Measurements from ENCODE around the gene TCEA3. TPM values are rescaled to one million over a fixed set of nuclear protein-coding genes. Genes with fewer than 3 reads are reported as not detected.

Gene TCEA3
- total RNA-seq, 1 donor from 2014 or later: 6.8 TPM

DNA sequence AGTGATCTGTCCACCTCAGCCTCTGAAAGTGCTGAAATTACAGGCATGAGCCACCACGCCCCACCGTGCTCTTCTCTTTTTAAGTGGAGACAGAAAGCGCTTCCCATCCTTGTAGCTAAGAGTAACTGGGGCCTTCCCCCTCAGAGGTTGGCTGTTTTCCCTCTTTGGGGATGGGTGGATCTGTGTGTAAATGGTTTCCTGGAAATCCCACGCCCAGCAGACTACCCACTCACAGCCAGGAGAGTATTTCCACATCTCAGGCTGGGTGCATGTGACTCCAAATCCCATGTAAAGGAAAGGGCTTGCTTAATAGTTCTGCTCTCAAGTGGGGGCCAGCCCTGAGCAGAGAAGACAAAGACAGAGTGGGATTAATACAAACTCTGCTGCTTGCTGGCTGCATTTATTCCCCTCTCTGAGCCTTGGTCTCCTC is 19.6 kb upstream of the TCEA3 start:
- DNase-seq (ENCODE audit: low read depth): no peak
- TF ChIP-seq, protein P1, sequence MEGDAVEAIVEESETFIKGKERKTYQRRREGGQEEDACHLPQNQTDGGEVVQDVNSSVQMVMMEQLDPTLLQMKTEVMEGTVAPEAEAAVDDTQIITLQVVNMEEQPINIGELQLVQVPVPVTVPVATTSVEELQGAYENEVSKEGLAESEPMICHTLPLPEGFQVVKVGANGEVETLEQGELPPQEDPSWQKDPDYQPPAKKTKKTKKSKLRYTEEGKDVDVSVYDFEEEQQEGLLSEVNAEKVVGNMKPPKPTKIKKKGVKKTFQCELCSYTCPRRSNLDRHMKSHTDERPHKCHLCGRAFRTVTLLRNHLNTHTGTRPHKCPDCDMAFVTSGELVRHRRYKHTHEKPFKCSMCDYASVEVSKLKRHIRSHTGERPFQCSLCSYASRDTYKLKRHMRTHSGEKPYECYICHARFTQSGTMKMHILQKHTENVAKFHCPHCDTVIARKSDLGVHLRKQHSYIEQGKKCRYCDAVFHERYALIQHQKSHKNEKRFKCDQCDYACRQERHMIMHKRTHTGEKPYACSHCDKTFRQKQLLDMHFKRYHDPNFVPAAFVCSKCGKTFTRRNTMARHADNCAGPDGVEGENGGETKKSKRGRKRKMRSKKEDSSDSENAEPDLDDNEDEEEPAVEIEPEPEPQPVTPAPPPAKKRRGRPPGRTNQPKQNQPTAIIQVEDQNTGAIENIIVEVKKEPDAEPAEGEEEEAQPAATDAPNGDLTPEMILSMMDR (IDR thresholded peaks at IDR 0.05; ENCODE audit: insufficient read depth, low read length, poor library complexity, severe bottlenecking): no peak
- H3K4me3 ChIP-seq (ENCODE audit: low read depth, low read length): no peak overlapping the region

DNA sequence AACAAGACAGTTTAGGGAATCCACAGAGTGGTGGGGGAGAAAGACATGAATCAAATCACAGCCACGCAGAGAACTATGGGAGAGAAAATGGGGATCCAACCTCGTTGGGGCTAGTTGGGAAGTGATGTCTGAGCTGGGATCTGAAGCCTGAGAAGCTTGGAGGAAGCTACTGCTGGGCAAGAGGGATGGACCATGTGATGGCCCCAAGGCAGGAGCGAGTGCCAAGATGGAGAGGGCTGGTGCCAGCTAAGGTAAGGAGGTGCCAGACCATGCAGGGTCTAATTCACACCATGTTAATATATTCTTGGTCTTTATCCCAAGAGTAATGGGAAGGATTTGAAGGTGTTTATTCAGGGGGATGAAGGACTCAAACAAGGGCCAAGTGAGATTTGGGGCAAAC is 18.2 kb upstream of the TCEA3 start:
- TF ChIP-seq, protein P1 (IDR thresholded peaks at IDR 0.05; ENCODE audit: insufficient read depth, low read length, poor library complexity, severe bottlenecking): no peak
- DNase-seq (ENCODE audit: low read depth): no peak
- no peaks in the 10 kb centered on the region for H3K27me3 ChIP-seq (ENCODE audit: control insufficient read depth, insufficient read depth, low read length)
- H3K36me3 ChIP-seq (ENCODE audit: control insufficient read depth, insufficient read depth, low read length): no peaks in the 10 kb centered on the region
- H3K4me3 ChIP-seq (ENCODE audit: low read depth, low read length): no peak overlapping the region

More for the DNA sequence above, 19.6 kb upstream of the TCEA3 start:
- Histone ChIP-seq H3K36me3 (ENCODE audit: control insufficient read depth, insufficient read depth, low read length) (no peaks in the 10 kb centered on the region), H3K27me3 (ENCODE audit: control insufficient read depth, insufficient read depth, low read length) (no peaks in the 10 kb centered on the region)

DNA sequence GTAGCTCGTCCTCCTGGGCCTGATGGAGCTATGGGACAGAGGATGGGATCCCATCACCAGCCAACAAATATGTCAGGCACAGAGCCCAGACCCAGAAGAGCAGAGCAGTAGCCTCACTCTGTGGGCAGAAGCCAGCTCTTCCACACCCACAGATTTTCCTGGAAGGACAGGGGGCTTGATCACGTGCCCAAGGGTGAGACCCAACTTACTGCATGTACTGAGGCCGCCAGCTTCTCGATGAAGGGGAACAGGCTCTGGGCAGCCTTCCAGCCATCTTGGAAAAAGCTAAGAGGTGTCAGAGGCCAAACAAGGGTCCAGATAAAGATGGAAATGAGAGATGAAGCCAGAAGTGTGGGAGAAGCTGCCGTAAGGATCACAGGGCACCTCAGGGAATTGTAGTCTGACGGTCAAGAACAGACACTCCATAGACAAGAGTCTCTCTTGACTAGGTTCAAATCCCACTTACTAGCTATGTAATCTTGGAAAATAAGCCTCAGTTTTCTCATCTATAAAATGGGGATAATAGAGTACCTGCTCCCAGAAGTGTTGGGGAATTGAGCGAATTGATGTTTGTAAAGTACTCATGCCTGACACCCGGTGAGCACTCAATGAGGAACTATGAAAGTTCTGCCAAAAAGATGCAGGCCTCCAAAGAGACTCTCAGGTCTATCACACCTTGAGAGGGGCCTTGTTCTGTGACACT is 17.0 kb upstream of the TCEA3 start:
- Histone ChIP-seq H3K4me3 (ENCODE audit: low read depth, low read length) (no peak overlapping the region), H3K27me3 (ENCODE audit: control insufficient read depth, insufficient read depth, low read length) (no peaks in the 10 kb centered on the region), H3K36me3 (ENCODE audit: control insufficient read depth, insufficient read depth, low read length) (no peaks in the 10 kb centered on the region)
- DNase-seq (ENCODE audit: low read depth): no peak
- TF ChIP-seq, protein P1 (IDR thresholded peaks at IDR 0.05; ENCODE audit: insufficient read depth, low read length, poor library complexity, severe bottlenecking): no peak

DNA sequence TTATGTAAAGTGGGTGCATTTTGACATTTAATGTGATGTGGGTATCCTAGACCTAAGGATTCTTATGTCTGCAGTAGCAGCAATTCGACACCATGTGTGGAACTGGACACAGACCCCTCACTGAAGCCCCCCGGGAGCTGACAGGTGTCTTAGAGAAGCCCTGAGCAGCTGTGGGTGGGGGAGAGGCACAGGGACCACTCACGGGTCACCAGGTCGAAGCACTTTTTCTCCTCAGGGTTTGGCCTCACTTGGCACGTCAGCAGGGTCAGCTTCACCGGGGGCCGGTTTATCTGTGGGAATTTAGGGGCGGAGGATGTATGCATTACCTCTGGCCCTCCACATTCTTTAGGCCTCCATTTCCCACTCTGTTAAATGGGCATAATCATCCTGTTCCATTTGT is 14.0 kb upstream of the TCEA3 start:
- TF ChIP-seq, protein P1 (IDR thresholded peaks at IDR 0.05; ENCODE audit: insufficient read depth, low read length, poor library complexity, severe bottlenecking): no peak
- H3K27me3 ChIP-seq (ENCODE audit: control insufficient read depth, insufficient read depth, low read length): no peaks in the 10 kb centered on the region
- no peak for DNase-seq (ENCODE audit: low read depth)
- H3K4me3 ChIP-seq (ENCODE audit: low read depth, low read length): no peak overlapping the region
- no peaks in the 10 kb centered on the region for H3K36me3 ChIP-seq (ENCODE audit: control insufficient read depth, insufficient read depth, low read length)

DNA sequence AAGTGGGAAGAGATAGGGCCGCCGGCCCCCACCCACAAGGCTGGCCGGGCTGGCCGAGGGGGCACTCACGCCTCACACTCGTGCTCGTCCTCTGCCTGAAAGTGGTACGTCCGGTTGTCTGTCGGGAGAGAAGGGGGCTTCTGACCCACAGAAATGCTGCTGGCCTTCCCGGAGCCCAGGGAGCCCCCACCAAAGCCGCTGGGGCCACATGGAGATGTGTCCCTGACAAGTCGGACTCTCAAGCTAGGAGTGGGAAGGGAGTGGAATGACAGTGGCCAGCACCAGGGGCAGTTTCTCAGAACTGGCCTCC is 12.8 kb upstream of the TCEA3 start:
- H3K36me3 ChIP-seq (ENCODE audit: control insufficient read depth, insufficient read depth, low read length): no peaks in the 10 kb centered on the region
- TF ChIP-seq, protein P1 (IDR thresholded peaks at IDR 0.05; ENCODE audit: insufficient read depth, low read length, poor library complexity, severe bottlenecking): no peak
- no peaks in the 10 kb centered on the region for H3K27me3 ChIP-seq (ENCODE audit: control insufficient read depth, insufficient read depth, low read length)
- DNase-seq (ENCODE audit: low read depth): no peak
- no peak overlapping the region for H3K4me3 ChIP-seq (ENCODE audit: low read depth, low read length)

Data from kidney epithelial cell (primary cell).